IMR-90 (cell line): ENCODE data around the gene GTF2H4. TPM values are rescaled to one million over a fixed set of nuclear protein-coding genes. Genes with fewer than 3 reads are reported as not detected.

Experiments used
- ATAC-seq: fragments of 200-7000 bp; cut with Tn5 transposase; 2 replicates; pipeline ENCODE4 v1.9.1; 2020; ENCODE audit warnings: low read depth, mild to moderate bottlenecking, moderate library complexity
- BruUV-seq: library from RNA; stranded (reverse); fragments of 400-500 nt; replicated peaks from 2 replicates; lab custom pipeline; 2021; lab: Mats Ljungman, UMichigan
- CTCF ChIA-PET: fragments of 300-600 bp; formaldehyde crosslinking; extraction: SDS; loops from one replicate; lab custom pipeline; 2021; ENCODE audit warnings: antibody characterized with exemption; lab: Yijun Ruan, JAX
- POLR2A ChIA-PET: fragments of 300-600 bp; sonication (Branson Sonifier 250); formaldehyde crosslinking; loops from one replicate; lab custom pipeline; 2022; ENCODE audit warnings: antibody characterized with exemption; ENCODE audit not compliant: unreplicated experiment; lab: Charles Lee
- DNase-seq: peaks from one replicate; pipeline ENCODE4 v3.0.0; 2013
- H2AFZ ChIP-seq: replicated peaks from 2 replicates; pipeline ENCODE3; 2013; ENCODE audit warnings: low read length, mild to moderate bottlenecking; ENCODE audit not compliant: poor library complexity
- H2AK5ac ChIP-seq: 2 replicates; pipeline ENCODE4 v1.6.1; 2013; ENCODE audit warnings: low read depth, low read length, inconsistent platforms
- H2AK9ac ChIP-seq: replicated peaks from 2 replicates; pipeline ENCODE3; 2013; ENCODE audit warnings: mild to moderate bottlenecking, low read depth, low read length, moderate library complexity; ENCODE audit not compliant: poor library complexity
- H2BK120ac ChIP-seq: 2 replicates; pipeline ENCODE4 v1.6.1; 2013; ENCODE audit warnings: low read depth, low read length, inconsistent platforms
- H2BK15ac ChIP-seq: 3 replicates; pipeline ENCODE4 v1.6.1; 2013; ENCODE audit warnings: low read depth, low read length, inconsistent platforms
- H2BK20ac ChIP-seq: 2 replicates; pipeline ENCODE4 v1.6.1; 2013; ENCODE audit warnings: low read depth, mild to moderate bottlenecking, inconsistent platforms, low read length, moderate library complexity
- H2BK5ac ChIP-seq: 2 replicates; pipeline ENCODE4 v1.6.1; 2013; ENCODE audit warnings: mild to moderate bottlenecking, low read depth, low read length, inconsistent platforms; ENCODE audit not compliant: poor library complexity, severe bottlenecking
- H3K14ac ChIP-seq: replicated peaks from 2 replicates; pipeline ENCODE4 v1.6.1; 2013; ENCODE audit warnings: low read depth, low read length, inconsistent platforms
- H3K18ac ChIP-seq: 2 replicates; pipeline ENCODE4 v1.6.1; 2013; ENCODE audit warnings: low read depth, low read length, control low read depth
- H3K23ac ChIP-seq: 2 replicates; pipeline ENCODE4 v1.6.1; 2013; ENCODE audit warnings: low read depth, low read length, inconsistent platforms
- H3K27ac ChIP-seq: 2 replicates; pipeline ENCODE4 v1.5.1; 2013; ENCODE audit warnings: mild to moderate bottlenecking, control low read depth, low read length; ENCODE audit not compliant: insufficient read depth
- H3K27me3 ChIP-seq: 2 replicates; pipeline ENCODE4 v1.6.1; 2013; ENCODE audit warnings: low read length; ENCODE audit not compliant: control insufficient read depth, insufficient read depth
- H3K36me3 ChIP-seq: 2 replicates; pipeline ENCODE4 v1.6.1; 2013; ENCODE audit warnings: low read length, mixed read lengths; ENCODE audit not compliant: control insufficient read depth, insufficient read depth
- H3K4ac ChIP-seq: 2 replicates; pipeline ENCODE4 v1.6.1; 2013; ENCODE audit warnings: low read depth, low read length, inconsistent platforms
- H3K4me1 ChIP-seq: 2 replicates; pipeline ENCODE4 v1.6.1; 2013; ENCODE audit warnings: low read length, mixed read lengths; ENCODE audit not compliant: control insufficient read depth, insufficient read depth
- H3K4me2 ChIP-seq: 2 replicates; pipeline ENCODE4 v1.6.1; 2013; ENCODE audit warnings: low read depth, mild to moderate bottlenecking, control low read depth, low read length, moderate library complexity
- H3K4me3 ChIP-seq: 2 replicates; pipeline ENCODE4 v1.5.1; 2013; ENCODE audit warnings: low read depth, mild to moderate bottlenecking, control low read depth, low read length, moderate library complexity; ENCODE audit not compliant: insufficient read depth
- H3K56ac ChIP-seq: 2 replicates; pipeline ENCODE4 v1.6.1; 2013; ENCODE audit warnings: low read length, inconsistent platforms; ENCODE audit not compliant: insufficient read depth; ENCODE audit errors: extremely low read depth
- H3K79me1 ChIP-seq, 2 experiments: 2 replicates each; pipeline ENCODE4 v1.6.1; 2013; ENCODE audit warnings: low read length in 2 of 2, inconsistent platforms in 1 of 2, low read depth in 1 of 2
- H3K9ac ChIP-seq: 2 replicates; pipeline ENCODE4 v1.6.1; 2013; ENCODE audit warnings: low read depth, low read length, control low read depth
- H3K9me1 ChIP-seq: 2 replicates; pipeline ENCODE4 v1.6.1; 2013; ENCODE audit warnings: low read length, inconsistent platforms; ENCODE audit not compliant: insufficient read depth
- H3K9me3 ChIP-seq: 2 replicates; pipeline ENCODE4 v1.6.1; 2013; ENCODE audit warnings: low read length; ENCODE audit not compliant: control insufficient read depth, insufficient read depth
- H4K20me1 ChIP-seq: 2 replicates; pipeline ENCODE4 v1.6.1; 2013; ENCODE audit warnings: low read length, inconsistent platforms; ENCODE audit not compliant: insufficient read depth
- H4K5ac ChIP-seq: 2 replicates; pipeline ENCODE4 v1.6.1; 2013; ENCODE audit warnings: mild to moderate bottlenecking, low read depth, low read length, control low read depth
- H4K8ac ChIP-seq, 2 experiments: 2 replicates each; pipeline ENCODE4 v1.6.1; 2013; ENCODE audit warnings: low read depth in 2 of 2, low read length in 2 of 2, control low read depth in 1 of 2, inconsistent platforms in 1 of 2
- H4K91ac ChIP-seq: 2 replicates; pipeline ENCODE4 v1.6.1; 2013; ENCODE audit warnings: low read depth, low read length, inconsistent platforms; ENCODE audit not compliant: insufficient read depth
- BHLHE40 ChIP-seq: fragments of 150-350 bp; IDR thresholded peaks from 2 replicates; pipeline ENCODE4 v1.6.1; 2016; ENCODE audit warnings: mild to moderate bottlenecking, low read depth, low read length
- CEBPB ChIP-seq: IDR thresholded peaks from 2 replicates; pipeline ENCODE4 v1.6.1; 2012; ENCODE audit warnings: low read depth, low read length, improper control_type of control experiment
- CHD1 ChIP-seq: IDR thresholded peaks from 2 replicates; pipeline ENCODE4 v1.6.1; 2012; ENCODE audit warnings: low read depth, low read length, improper control_type of control experiment
- ELK1 ChIP-seq: fragments of 150-350 bp; IDR thresholded peaks from 2 replicates; pipeline ENCODE4 v1.6.1; 2016; ENCODE audit warnings: low read depth, mild to moderate bottlenecking, low read length, moderate library complexity, borderline replicate concordance
- FOS ChIP-seq: fragments of 150-350 bp; IDR thresholded peaks from 2 replicates; pipeline ENCODE4 v1.6.1; 2016; ENCODE audit warnings: low read depth, low read length
- MAFK ChIP-seq: IDR thresholded peaks from 2 replicates; pipeline ENCODE4 v1.6.1; 2012; ENCODE audit warnings: low read depth, low read length, improper control_type of control experiment
- MXI1 ChIP-seq: IDR thresholded peaks from 2 replicates; pipeline ENCODE4 v1.6.1; 2012; ENCODE audit warnings: low read depth, mild to moderate bottlenecking, low read length, moderate library complexity, borderline replicate concordance
- NFE2L2 ChIP-seq: fragments of 150-350 bp; IDR thresholded peaks from 2 replicates; pipeline ENCODE4 v1.6.1; 2016; ENCODE audit warnings: low read depth, mild to moderate bottlenecking, low read length
- POLR2A ChIP-seq: IDR thresholded peaks from 2 replicates; pipeline ENCODE4 v1.6.1; 2012; ENCODE audit warnings: mild to moderate bottlenecking, low read depth, low read length
- RAD21 ChIP-seq: IDR thresholded peaks from 2 replicates; pipeline ENCODE4 v1.6.1; 2012; ENCODE audit warnings: low read length, improper control_type of control experiment
- RCOR1 ChIP-seq: IDR thresholded peaks from 2 replicates; pipeline ENCODE4 v1.6.1; 2012; ENCODE audit warnings: mild to moderate bottlenecking, low read length, improper control_type of control experiment; ENCODE audit not compliant: insufficient replicate concordance
- RFX5 ChIP-seq: IDR thresholded peaks from 2 replicates; pipeline ENCODE4 v1.8.0; 2012; ENCODE audit warnings: low read depth, mild to moderate bottlenecking, low read length, moderate library complexity
- SMC3 ChIP-seq: fragments of 150-350 bp; IDR thresholded peaks from 2 replicates; pipeline ENCODE4 v1.6.1; 2016; ENCODE audit warnings: low read depth, mild to moderate bottlenecking, antibody characterized with exemption, low read length, moderate library complexity
- USF2 ChIP-seq: fragments of 150-350 bp; IDR thresholded peaks from 2 replicates; pipeline ENCODE4 v1.6.1; 2017; ENCODE audit warnings: mild to moderate bottlenecking, antibody characterized with exemption, low read length, low read depth
- WGBS, 2 experiments: methylation state at CpG; one replicate each; pipeline versions ENCODE4 v1.1.5 to v1.1.7; 2013; ENCODE audit warnings: missing lambda C conversion rate in 2 of 2; ENCODE audit not compliant: insufficient read length in 1 of 2; ENCODE audit errors: extremely low coverage in 2 of 2; 5-methylcytosine and 5-hydroxymethylcytosine counted together
- dilution Hi-C: fragments of 300-500 bp; cut with HindIII; formaldehyde crosslinking; loops from one replicate; pipeline ENCODE4 v1.14.3; 2018; ENCODE audit warnings: low sequenced_read_pairs; ENCODE audit not compliant: unreplicated experiment
- in situ Hi-C: fragments of 300-500 bp; cut with MboI; formaldehyde crosslinking; loops from 3 replicates; pipeline ENCODE4 v1.14.3; 2019; ENCODE audit warnings: low sequenced_read_pairs, inconsistent platforms, mixed read lengths
- intact Hi-C: fragments of 100-400 bp; cut with micrococcal nuclease; formaldehyde crosslinking; loops from 2 replicates; pipeline ENCODE4 v1.10.0; 2022
- polyA plus RNA-seq, 3 experiments: library from polyadenylated mRNA; depleted of rRNA; stranded (reverse); fragments of >200 nt; gene quantifications; 2 replicates each; pipeline ENCODE4 v1.2.3, GENCODE V29; 2012; ENCODE audit warnings: low replicate concordance in 1 of 3
- total RNA-seq: library from RNA; depleted of rRNA; stranded (reverse); fragments of >200 nt; gene quantifications from 2 replicates; pipeline ENCODE4 v1.2.3, GENCODE V29; 2012

GTF2H4 gene
- total and polyA plus RNA-seq, 2 of the 4 experiments (the other 2 are of a cell fraction): 13.4 to 30.8 TPM

GRCh38 chr6:30902709-30903108 is 5.3 kb upstream of the GTF2H4 start:
- H2BK120ac ChIP-seq: no peak overlapping the region
- no peaks in the 10 kb centered on the region for H3K79me1 ChIP-seq
- no peak overlapping the region for H3K18ac ChIP-seq
- TF ChIP-seq SMC3: no peak
- no peak for TF ChIP-seq MAFK
- no peak for TF ChIP-seq USF2
- no peak for TF ChIP-seq MXI1
- no peak for TF ChIP-seq RCOR1
- no peak for TF ChIP-seq POLR2A
- TF ChIP-seq CHD1: no peak
- no peak for TF ChIP-seq BHLHE40
- TF ChIP-seq NFE2L2: no peak
- TF ChIP-seq ELK1: no peak
- TF ChIP-seq FOS: no peak
- no peak for TF ChIP-seq CEBPB
- TF ChIP-seq RAD21: no peak
- TF ChIP-seq RFX5: no peak
- no peak overlapping the region for H2BK15ac ChIP-seq
- ATAC-seq (no peak), DNase-seq (no peak)
- in situ Hi-C loops: no loop called here
- H2AK9ac ChIP-seq: no peak overlapping the region
- H3K23ac ChIP-seq: no peak overlapping the region
- H3K27ac ChIP-seq: no peak overlapping the region
- BruUV-seq: no TSS peak
- no peak overlapping the region for H3K14ac ChIP-seq
- intact Hi-C loops: no loop called here
- H3K9me3 ChIP-seq: no peaks in the 10 kb centered on the region
- ChIA-PET CTCF (no interaction called here), POLR2A (no interaction called here)
- peaks cover 21% of the 10 kb centered on the region for H3K36me3 ChIP-seq
- no peaks in the 10 kb centered on the region for H3K27me3 ChIP-seq
- H3K9me1 ChIP-seq: no peaks in the 10 kb centered on the region
- H3K4me2 ChIP-seq: no peak overlapping the region
- H3K4me1 ChIP-seq: no peaks in the 10 kb centered on the region
- H4K5ac ChIP-seq: no peak overlapping the region
- H3K56ac ChIP-seq: no peak overlapping the region
- H3K4me3 ChIP-seq: no peak overlapping the region
- no peaks in the 10 kb centered on the region for H4K20me1 ChIP-seq
- no peak overlapping the region for H3K4ac ChIP-seq
- no peak overlapping the region for H2BK5ac ChIP-seq
- dilution Hi-C loops: no loop called here
- no peak overlapping the region for H3K9ac ChIP-seq
- H2BK20ac ChIP-seq: no peak overlapping the region
- no peak overlapping the region for H4K91ac ChIP-seq
- WGBS, 2 experiments: 46% methylated on average over 3 of the region's 5 CpGs; no CpG with 5 or more reads in 1 of the 2 experiments
- no peak overlapping the region for H2AK5ac ChIP-seq
- no peak overlapping the region for H4K8ac ChIP-seq
- H2AFZ ChIP-seq: no peak overlapping the region
